HG03103 (cell line): ENCODE results near the gene ZBTB24.

Experiments used
- ATAC-seq: cut with Tn5 transposase; IDR thresholded peaks from one replicate; pipeline ENCODE4 v1.9.1; 2021; ENCODE audit warnings: low read depth; ENCODE audit not compliant: unreplicated experiment

Gene ZBTB24

GRCh38 chr6:109503327-109504224 is 20.6 kb upstream of the ZBTB24 start:
- ATAC-seq = no peak

DNA sequence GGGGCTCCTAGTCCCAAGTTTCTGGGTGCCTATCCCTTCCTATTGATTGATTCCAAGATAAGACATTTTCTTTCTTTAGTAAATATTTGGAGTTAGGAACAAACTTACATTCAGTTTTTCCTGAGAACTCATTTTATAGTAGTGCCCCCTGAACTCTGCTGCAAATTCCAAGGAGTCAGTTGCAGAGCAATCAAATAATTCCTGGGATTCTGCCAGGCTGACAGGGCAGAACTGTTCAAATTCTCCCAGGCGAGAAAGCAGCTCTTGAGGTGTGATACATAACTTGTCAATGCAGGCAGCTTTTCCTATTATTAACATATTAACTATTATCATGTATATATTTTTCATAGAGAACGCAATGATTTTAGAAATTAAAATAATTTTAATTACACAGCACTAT is 15.9 kb upstream of the ZBTB24 start:
- no peak for ATAC-seq

DNA sequence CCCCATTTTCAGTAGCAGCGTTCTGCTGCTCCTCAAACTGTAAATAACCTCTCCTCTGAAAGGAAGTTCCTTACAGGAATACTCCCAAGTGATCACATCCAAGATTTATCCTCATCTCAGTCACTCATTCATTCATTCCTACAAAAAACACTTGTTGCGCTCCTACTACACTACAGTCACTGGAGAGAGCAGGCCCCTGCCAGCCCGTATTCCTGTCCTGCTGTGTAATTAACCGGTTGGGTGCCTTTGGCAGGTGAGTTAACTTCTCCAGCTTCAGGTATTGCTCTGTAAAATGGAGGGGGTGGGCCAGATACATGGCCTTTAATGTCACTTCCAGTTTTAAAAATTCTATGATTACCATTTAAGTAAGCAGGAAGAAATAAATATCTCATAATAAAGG is 15.0 kb upstream of the ZBTB24 start:
- no peak for ATAC-seq

- no peak for ATAC-seq
Observed at GRCh38 chr6:109496036-109496772, 13.2 kb upstream of the ZBTB24 start.

DNA sequence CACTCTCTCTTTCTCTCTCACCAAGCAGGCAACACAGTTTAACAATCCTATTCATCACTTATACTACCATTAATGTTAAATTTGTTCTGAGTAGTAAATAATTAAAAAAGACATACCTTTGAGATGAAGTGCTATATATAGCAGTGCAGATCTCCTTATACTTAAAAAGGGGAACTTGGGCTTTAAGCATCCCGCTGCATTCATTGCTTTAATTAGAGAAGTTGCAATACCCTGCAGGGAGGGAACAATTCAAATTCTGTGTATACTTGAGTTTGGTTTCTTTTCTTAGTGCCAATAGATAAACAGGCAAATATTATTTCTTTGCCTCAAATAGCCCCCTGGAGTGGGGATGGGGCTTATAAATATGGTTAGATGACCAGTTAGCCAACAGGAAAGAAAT is 10.8 kb upstream of the ZBTB24 start:
- no peak for ATAC-seq

- ATAC-seq = no peak
Observed at GRCh38 chr6:109491207-109491938, 8.4 kb upstream of the ZBTB24 start.

GRCh38 chr6:109490713-109491112 is 7.7 kb upstream of the ZBTB24 start:
- ATAC-seq = no peak

- no peak for ATAC-seq
Observed at GRCh38 chr6:109488001-109488400, 5.0 kb upstream of the ZBTB24 start.

- ATAC-seq = no peak
Observed at GRCh38 chr6:109486068-109486467, 3.0 kb upstream of the ZBTB24 start.

DNA sequence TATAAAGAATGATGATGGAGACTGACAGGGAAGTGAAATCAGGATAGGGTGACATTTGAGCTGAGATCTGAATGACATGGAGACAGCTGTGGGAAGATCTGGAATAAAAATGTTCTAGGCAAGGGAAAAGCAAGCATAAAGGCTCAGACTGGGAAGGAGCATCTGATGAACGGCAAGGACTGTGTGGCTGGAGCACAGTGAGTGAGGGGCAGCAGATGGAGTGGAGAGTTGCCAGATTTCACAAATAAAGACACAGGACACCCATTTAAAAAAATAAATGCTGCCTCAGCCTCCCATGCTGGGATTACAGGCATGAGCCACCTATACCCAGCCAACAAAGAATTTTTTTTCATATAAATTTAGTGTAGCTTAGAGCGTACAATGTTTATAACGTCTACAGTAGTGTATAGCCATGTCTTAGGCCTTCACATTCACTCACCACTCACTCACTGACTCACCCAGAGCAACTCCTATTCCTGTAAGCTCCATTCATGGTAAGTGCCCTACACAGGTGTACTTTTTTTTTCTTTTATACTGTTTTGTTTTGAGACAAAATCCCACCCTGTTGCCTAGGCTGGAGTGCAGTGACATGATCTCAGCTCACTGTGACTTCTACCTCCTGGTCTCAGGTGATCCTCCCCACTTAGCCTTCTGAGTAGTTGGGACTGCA is 2.4 kb upstream of the ZBTB24 start:
- ATAC-seq = no peak

DNA sequence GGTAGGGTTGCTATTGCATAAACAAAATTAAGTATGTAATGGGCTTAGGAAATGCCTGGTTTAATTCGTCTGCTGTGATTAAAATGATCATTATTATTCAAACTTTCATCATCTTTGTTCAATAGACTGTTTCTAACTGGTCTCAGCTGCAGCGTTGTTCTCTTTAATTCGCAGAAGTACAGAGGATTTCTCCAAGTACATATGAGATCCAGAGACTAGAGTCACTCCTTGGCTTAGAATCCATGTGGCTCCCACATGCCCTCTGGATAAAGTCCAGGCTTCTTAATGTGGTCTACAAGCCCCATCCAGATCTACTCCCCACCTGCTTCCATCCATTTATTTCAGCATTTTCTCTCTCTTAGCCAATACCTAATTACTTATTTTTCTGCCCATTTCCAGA is 1.1 kb upstream of the ZBTB24 start:
- ATAC-seq = no peak

- no peak for ATAC-seq
Observed at GRCh38 chr6:109483735-109484057, 677 bp upstream of the ZBTB24 start.

DNA sequence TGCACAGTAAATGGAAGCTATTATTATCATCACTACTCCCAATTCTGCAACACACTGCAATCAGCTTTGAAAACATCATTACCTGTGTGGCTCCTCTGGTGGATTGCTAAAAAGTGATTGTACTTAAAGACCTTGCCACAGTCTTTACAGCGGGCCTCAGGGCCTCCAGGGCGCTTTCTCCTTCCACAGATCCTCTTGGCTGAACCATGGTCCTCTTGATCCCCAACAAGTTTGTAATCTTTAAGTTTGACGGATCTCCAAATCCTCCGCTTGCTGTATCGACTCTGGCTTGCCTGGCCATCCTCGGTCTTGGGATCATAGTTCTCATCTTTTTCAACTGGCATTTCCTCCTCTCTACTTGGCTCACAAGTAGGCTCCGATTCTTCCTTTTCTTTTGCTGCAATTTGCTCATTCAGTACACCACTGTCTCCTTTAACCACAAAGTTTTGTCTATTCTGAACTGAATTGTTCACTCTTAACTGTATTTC is 2.0 kb downstream of the ZBTB24 start:
- ATAC-seq = no peak

- ATAC-seq = no peak
Observed at GRCh38 chr6:109478841-109479624, 4.0 kb downstream of the ZBTB24 start.

DNA sequence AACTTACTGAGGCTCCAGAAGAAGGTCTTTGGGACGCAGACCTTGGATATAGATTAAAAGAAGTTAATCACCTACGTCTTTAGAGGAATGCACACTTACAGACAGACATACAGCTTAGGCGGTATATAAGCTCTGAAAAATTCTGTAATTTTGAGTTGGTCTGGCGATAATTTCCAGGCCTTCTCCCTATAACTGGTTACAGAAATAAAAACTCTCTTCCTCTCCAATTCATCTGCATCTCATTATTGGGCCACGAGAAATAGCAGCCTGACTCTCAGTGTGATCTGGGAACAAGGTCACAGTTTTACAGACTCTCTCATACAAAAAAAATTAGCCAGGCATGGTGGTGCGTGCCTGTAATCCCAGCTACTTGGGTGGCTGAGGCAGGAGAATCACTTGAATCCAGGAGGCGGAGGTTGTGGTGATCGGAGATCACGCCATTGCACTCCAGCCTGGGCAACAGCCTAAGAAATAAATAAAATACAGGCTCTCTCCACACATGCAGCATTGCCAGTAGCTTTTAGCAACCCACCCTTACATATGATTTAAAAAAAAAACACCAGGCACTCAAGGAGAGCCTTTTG is 4.7 kb downstream of the ZBTB24 start:
- no peak for ATAC-seq

GRCh38 chr6:109477725-109478124 is 5.3 kb downstream of the ZBTB24 start:
- no peak for ATAC-seq

DNA sequence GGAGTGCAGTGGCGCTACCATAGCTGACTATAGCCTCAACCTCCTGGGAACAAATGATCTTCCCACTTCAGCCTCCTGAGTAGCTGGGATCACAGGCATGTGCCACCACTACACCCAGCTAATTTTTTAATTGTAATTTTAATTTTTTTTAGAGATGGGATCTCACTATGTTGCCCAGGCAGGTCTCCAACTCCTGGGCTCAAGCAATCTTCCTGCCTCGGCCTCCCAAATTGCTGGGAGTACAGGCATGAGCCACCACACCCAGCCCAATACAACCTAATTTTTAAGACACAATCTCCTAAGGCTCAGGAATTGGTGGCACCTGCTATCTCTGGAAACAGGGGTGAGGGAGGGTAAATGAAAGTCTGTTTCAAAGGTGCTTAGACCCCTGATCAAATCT is 5.8 kb downstream of the ZBTB24 start:
- no peak for ATAC-seq

GRCh38 chr6:109475625-109476024 is 7.4 kb downstream of the ZBTB24 start:
- no peak for ATAC-seq

DNA sequence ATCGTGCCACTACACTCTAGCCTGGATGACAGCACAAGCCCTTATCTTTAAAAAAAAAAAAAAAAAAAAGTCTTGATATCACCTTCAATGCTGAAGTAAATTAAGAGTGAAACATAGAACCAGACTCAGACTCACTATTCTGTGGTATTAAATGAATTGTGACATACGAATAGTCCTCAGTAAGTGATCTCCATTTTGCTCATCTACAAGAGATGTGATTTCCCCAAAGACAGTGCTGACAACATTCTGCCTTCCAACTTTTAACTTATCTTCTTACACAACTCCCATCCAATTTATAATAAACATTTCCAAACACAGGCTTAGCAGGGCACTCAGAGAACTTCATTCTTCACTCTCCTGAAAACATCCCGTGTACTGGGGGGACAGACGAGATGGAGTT is 8.0 kb downstream of the ZBTB24 start:
- no peak for ATAC-seq

DNA sequence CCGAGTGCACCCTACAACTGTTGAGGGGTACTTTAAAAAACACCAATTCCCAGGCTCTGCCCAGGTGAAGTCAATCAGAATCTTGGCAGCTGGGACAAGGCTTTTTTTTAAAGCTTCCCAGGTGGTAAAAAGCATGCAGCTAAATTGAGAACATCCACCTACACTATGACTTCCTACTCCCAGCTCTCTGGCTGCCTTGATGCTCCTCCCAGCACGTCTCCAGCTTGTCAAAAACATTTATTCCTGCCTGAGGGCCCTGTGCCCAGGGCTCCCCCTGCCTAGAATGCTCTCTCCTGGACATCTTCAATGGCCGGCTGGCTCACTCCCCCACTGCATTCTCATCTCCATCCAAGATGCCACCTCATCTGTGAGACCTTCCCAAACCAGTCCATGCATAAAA is 9.9 kb downstream of the ZBTB24 start:
- no peak for ATAC-seq
